ENCODE measurements around the gene CCDC149. TPM values are rescaled to one million over a fixed set of nuclear protein-coding genes. Genes with fewer than 3 reads are reported as not detected.

CCDC149 gene
- total RNA-seq, 1 donor from 2014 or later = 21.5 TPM

DNA sequence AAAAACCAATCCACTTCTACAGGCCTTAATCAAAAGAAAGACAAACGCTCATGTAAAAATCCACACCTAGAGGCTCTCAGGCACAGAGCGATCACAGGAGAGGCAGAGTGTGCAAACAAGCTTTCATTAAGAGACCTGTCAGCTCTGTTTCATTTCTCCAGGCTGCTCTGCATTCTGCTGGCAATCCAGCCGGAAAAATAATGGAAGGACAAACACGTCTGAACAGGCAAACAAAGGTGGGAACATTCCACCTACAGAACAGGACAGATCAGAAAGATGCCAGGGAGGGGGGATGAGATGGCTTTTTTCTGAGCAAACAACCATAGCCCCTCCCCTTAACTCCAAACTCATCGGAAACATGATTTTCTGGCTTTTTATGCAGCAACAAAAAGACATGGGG lies 107.8 kb downstream of the CCDC149 start:
- Mint-ChIP-seq H3K4me1 (ENCODE audit: low read depth) (peaks cover 30% of the 10 kb centered on the region), H3K36me3 (ENCODE audit: low read depth) (peaks cover 12% of the 10 kb centered on the region), H3K4me3 (ENCODE audit: unreplicated experiment) (no peak overlapping the region), H3K27ac (ENCODE audit: unreplicated experiment) (no peak overlapping the region), H3K9me3 (ENCODE audit: low read depth) (no peaks in the 10 kb centered on the region), H3K27me3 (ENCODE audit: low read depth) (peaks cover 10% of the 10 kb centered on the region)
- DNase-seq (ENCODE audit: low spot score) = no peak
- no peak for TF ChIP-seq CTCF (IDR thresholded peaks at IDR 0.05)

DNA sequence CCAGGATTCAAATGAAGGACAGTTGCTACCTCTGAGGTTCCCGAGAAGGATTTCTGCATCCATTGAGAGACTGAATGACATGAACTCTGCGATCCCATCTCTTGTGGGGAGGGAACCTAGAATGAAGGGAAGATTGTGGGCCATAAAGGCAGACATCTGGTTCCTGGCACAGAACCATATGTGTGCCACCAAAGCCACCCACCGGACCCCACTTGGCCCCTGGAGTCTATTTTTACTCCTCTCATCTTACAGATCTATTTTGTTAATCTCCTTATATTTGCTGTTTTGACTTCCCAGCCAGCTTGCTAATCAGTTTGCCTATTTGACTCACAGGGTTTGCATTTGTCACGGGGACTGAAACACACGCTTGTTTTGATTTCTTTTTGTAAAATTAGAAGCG lies 110.2 kb downstream of the CCDC149 start:
- Mint-ChIP-seq H3K27ac (ENCODE audit: unreplicated experiment) (no peak overlapping the region), H3K36me3 (ENCODE audit: low read depth) (peaks cover 4% of the 10 kb centered on the region), H3K9me3 (ENCODE audit: low read depth) (no peaks in the 10 kb centered on the region), H3K27me3 (ENCODE audit: low read depth) (peaks cover 16% of the 10 kb centered on the region), H3K4me1 (ENCODE audit: low read depth) (peaks cover 22% of the 10 kb centered on the region), H3K4me3 (ENCODE audit: unreplicated experiment) (no peak overlapping the region)
- TF ChIP-seq CTCF (IDR thresholded peaks at IDR 0.05) = no peak
- DNase-seq (ENCODE audit: low spot score) = no peak

GRCh38 chr4:24801136-24801855 lies 111.5 kb downstream of the CCDC149 start:
- Mint-ChIP-seq H3K27ac (ENCODE audit: unreplicated experiment) (no peak overlapping the region), H3K4me3 (ENCODE audit: unreplicated experiment) (no peak overlapping the region)

GRCh38 chr4:24800325-24800895 lies 112.4 kb downstream of the CCDC149 start:
- no peak for TF ChIP-seq CTCF (IDR thresholded peaks at IDR 0.05)
- Mint-ChIP-seq H3K4me3 (ENCODE audit: unreplicated experiment) (peak overlapping the region; percentile 64), H3K27ac (ENCODE audit: unreplicated experiment) (no peak overlapping the region), H3K27me3 (ENCODE audit: low read depth) (peaks cover 16% of the 10 kb centered on the region), H3K9me3 (ENCODE audit: low read depth) (no peaks in the 10 kb centered on the region), H3K4me1 (ENCODE audit: low read depth) (peaks cover 27% of the 10 kb centered on the region), H3K36me3 (ENCODE audit: low read depth) (no peaks in the 10 kb centered on the region)
- no peak for DNase-seq (ENCODE audit: low spot score)

More at GRCh38 chr4:24801136-24801855, 111.5 kb downstream of the CCDC149 start:
- no peaks in the 10 kb centered on the region for H3K36me3 Mint-ChIP-seq (ENCODE audit: low read depth)
- peaks cover 22% of the 10 kb centered on the region for H3K4me1 Mint-ChIP-seq (ENCODE audit: low read depth)
- no peaks in the 10 kb centered on the region for H3K9me3 Mint-ChIP-seq (ENCODE audit: low read depth)
- DNase-seq (ENCODE audit: low spot score) = no peak
- peaks cover 16% of the 10 kb centered on the region for H3K27me3 Mint-ChIP-seq (ENCODE audit: low read depth)
- TF ChIP-seq CTCF (IDR thresholded peaks at IDR 0.05) = no peak

- peaks cover 33% of the 10 kb centered on the region for H3K4me1 Mint-ChIP-seq (ENCODE audit: low read depth)
- H3K27me3 Mint-ChIP-seq (ENCODE audit: low read depth) = peaks cover 16% of the 10 kb centered on the region
- no peak for DNase-seq (ENCODE audit: low spot score)
- TF ChIP-seq CTCF (IDR thresholded peaks at IDR 0.05) = no peak
- H3K36me3 Mint-ChIP-seq (ENCODE audit: low read depth) = no peaks in the 10 kb centered on the region
- H3K4me3 Mint-ChIP-seq (ENCODE audit: unreplicated experiment) = peak overlapping the region; percentile 64
- H3K27ac Mint-ChIP-seq (ENCODE audit: unreplicated experiment) = no peak overlapping the region
- no peaks in the 10 kb centered on the region for H3K9me3 Mint-ChIP-seq (ENCODE audit: low read depth)
These were observed 113.1 kb downstream of the CCDC149 start for GRCh38 chr4:24799544-24800324.
